ENCODE data around the gene CHCHD10. TPM values are rescaled to one million over a fixed set of nuclear protein-coding genes. Genes with fewer than 3 reads are reported as not detected.
A peak's percentile ranks its signal among the peaks of the same experiment; 100 is the strongest.
"Not testable (repeated sequence)": the region's sequence is repeated elsewhere in the genome, so short reads cannot be mapped to it uniquely, and the experiment has no call there.

Gene CHCHD10
- total RNA-seq, 1 experiment from 2014 or later: 0.46 TPM

GRCh38 chr22:23750714-23751440, 16.9 kb downstream of the CHCHD10 start, which contains the start of gene ZNF70:
Gene ZNF70, minus strand, starts transcription at chr22:23751112. Its CDS starts 5,972 bp downstream, at chr22:23745140.
- peak; percentile 63 for DNase-seq (ENCODE audit: low read depth)

GRCh38 chr22:23750367-23750713, 17.4 kb downstream of the CHCHD10 start:
- no peak for DNase-seq (ENCODE audit: low read depth)

- DNase-seq (ENCODE audit: low read depth): no peak
Observed at GRCh38 chr22:23749841-23750301, 17.9 kb downstream of the CHCHD10 start.

- no peak for DNase-seq (ENCODE audit: low read depth)
Observed at GRCh38 chr22:23745791-23746190, 22.0 kb downstream of the CHCHD10 start.

- no peak for DNase-seq (ENCODE audit: low read depth)
Observed at GRCh38 chr22:23744485-23744884, 23.3 kb downstream of the CHCHD10 start.

GRCh38 chr22:23744001-23744400, 23.8 kb downstream of the CHCHD10 start:
- DNase-seq (ENCODE audit: low read depth): no peak

GRCh38 chr22:23743303-23743705, 24.5 kb downstream of the CHCHD10 start:
- no peak for DNase-seq (ENCODE audit: low read depth)

GRCh38 chr22:23742505-23743264, 25.1 kb downstream of the CHCHD10 start:
- DNase-seq (ENCODE audit: low read depth): peak; percentile 31

- no peak for DNase-seq (ENCODE audit: low read depth)
Observed at GRCh38 chr22:23737696-23738095, 30.1 kb downstream of the CHCHD10 start.

- not testable (repeated sequence) for DNase-seq (ENCODE audit: low read depth)
Observed at GRCh38 chr22:23728108-23728507, 39.7 kb downstream of the CHCHD10 start.

- DNase-seq (ENCODE audit: low read depth): no peak
Observed at GRCh38 chr22:23722724-23723123, 45.0 kb downstream of the CHCHD10 start.

GRCh38 chr22:23722160-23722559, 45.6 kb downstream of the CHCHD10 start:
- no peak for DNase-seq (ENCODE audit: low read depth)

- DNase-seq (ENCODE audit: low read depth): no peak
Observed at GRCh38 chr22:23720855-23721254, 46.9 kb downstream of the CHCHD10 start.

GRCh38 chr22:23718371-23719165, 49.2 kb downstream of the CHCHD10 start:
- no peak for DNase-seq (ENCODE audit: low read depth)

GRCh38 chr22:23716811-23717801, 50.7 kb downstream of the CHCHD10 start:
- DNase-seq (ENCODE audit: low read depth): peak; percentile 81

Other genes starting within 250 kb of the CHCHD10 start
- gene IGLL1, start 187.7 kb downstream of the CHCHD10 start, total RNA-seq (2014; rRNA removed): not detected in 2 replicates
- not detected in 2 replicates for gene DRICH1, start 135.7 kb downstream of the CHCHD10 start, total RNA-seq (2014; rRNA removed)
- not detected in 2 replicates for gene RGL4, start 77.0 kb downstream of the CHCHD10 start, total RNA-seq (2014; rRNA removed)
- 2.2 TPM in 2 replicates for gene ZNF70, start 16.9 kb downstream of the CHCHD10 start, total RNA-seq (2014; rRNA removed)
- gene VPREB3, start 13.5 kb downstream of the CHCHD10 start, total RNA-seq (2014; rRNA removed): not detected in 2 replicates
- gene C22orf15, start 5.0 kb downstream of the CHCHD10 start, total RNA-seq (2014; rRNA removed): 0.06 TPM in 1 of 2 replicates, not detected in the other
- gene MMP11, start 4.9 kb upstream of the CHCHD10 start, total RNA-seq (2014; rRNA removed): 5.5 and 7.1 TPM in 2 replicates
- gene SMARCB1, start 19.0 kb upstream of the CHCHD10 start, total RNA-seq (2014; rRNA removed): 77.1 and 90.0 TPM in 2 replicates
- gene DERL3, start 71.0 kb upstream of the CHCHD10 start, total RNA-seq (2014; rRNA removed): 0.23 TPM in 1 of 2 replicates, not detected in the other
- gene SLC2A11, start 89.9 kb upstream of the CHCHD10 start, total RNA-seq (2014; rRNA removed): 6.5 and 8.6 TPM in 2 replicates
- gene MIF, start 126.4 kb upstream of the CHCHD10 start, total RNA-seq (2014; rRNA removed): 512 and 577 TPM in 2 replicates
- gene GSTT2B, start 193.2 kb upstream of the CHCHD10 start, total RNA-seq (2014; rRNA removed): 1.5 and 3.0 TPM in 2 replicates
- gene DDTL, start 198.9 kb upstream of the CHCHD10 start, total RNA-seq (2014; rRNA removed): 0.11 TPM in 1 of 2 replicates, not detected in the other
- 98.8 and 134 TPM in 2 replicates for gene DDT, start 206.5 kb upstream of the CHCHD10 start, total RNA-seq (2014; rRNA removed)
- 0.11 TPM in 1 of 2 replicates, not detected in the other for gene GSTT2, start 212.2 kb upstream of the CHCHD10 start, total RNA-seq (2014; rRNA removed)
- not detected in 2 replicates for gene GSTT4, start 237.5 kb upstream of the CHCHD10 start, total RNA-seq (2014; rRNA removed)
- gene CABIN1, start 243.3 kb upstream of the CHCHD10 start, total RNA-seq (2014; rRNA removed): 30.3 and 30.5 TPM in 2 replicates

Data from LHCN-M2 (cell line).